Inferior parietal cortex (tissue), 1 donor: Measurements from ENCODE around the gene HOXC9.
"Not testable (repeated sequence)": the region's sequence is repeated elsewhere in the genome, so short reads cannot be mapped to it uniquely, and the experiment has no call there.

ENCODE experiments used
- DNase-seq: peaks from one replicate; pipeline ENCODE4 v3.0.0-alpha.2; 2016; ENCODE audit errors: extremely low spot score

HOXC9 gene

GRCh38 chr12:54040148-54040494, 40.2 kb downstream of the HOXC9 start:
- no peak for DNase-seq

- DNase-seq, result no peak
Measured at GRCh38 chr12:54040648-54041047, 40.7 kb downstream of the HOXC9 start.

- no peak for DNase-seq
Measured at GRCh38 chr12:54041097-54041690, 41.2 kb downstream of the HOXC9 start.

DNA sequence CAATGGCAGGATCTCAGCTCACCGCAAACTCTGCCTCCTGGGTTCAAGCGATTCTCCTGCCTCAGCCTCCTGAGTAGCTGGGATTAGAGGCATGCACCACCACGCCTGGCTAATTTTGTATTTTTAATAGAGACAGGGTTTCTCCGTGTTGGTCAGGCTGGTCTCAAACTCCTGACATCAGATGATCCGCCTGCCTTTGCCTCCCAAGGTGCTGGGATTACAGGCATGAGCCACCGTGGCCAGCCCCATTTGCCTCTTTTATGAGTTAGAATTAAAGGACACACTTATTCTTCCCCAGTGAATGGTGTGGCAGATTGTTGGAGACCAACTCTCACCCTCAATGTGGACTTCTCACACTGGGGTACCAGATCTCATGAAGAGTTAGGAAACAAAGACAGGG, 42.1 kb downstream of the HOXC9 start:
- DNase-seq, result not testable (repeated sequence)

GRCh38 chr12:54042970-54043853, 43.3 kb downstream of the HOXC9 start:
- no peak for DNase-seq

GRCh38 chr12:54044425-54045103, 44.6 kb downstream of the HOXC9 start:
- no peak for DNase-seq

- DNase-seq, result no peak
Measured at GRCh38 chr12:54045401-54045800, 45.4 kb downstream of the HOXC9 start.

DNA sequence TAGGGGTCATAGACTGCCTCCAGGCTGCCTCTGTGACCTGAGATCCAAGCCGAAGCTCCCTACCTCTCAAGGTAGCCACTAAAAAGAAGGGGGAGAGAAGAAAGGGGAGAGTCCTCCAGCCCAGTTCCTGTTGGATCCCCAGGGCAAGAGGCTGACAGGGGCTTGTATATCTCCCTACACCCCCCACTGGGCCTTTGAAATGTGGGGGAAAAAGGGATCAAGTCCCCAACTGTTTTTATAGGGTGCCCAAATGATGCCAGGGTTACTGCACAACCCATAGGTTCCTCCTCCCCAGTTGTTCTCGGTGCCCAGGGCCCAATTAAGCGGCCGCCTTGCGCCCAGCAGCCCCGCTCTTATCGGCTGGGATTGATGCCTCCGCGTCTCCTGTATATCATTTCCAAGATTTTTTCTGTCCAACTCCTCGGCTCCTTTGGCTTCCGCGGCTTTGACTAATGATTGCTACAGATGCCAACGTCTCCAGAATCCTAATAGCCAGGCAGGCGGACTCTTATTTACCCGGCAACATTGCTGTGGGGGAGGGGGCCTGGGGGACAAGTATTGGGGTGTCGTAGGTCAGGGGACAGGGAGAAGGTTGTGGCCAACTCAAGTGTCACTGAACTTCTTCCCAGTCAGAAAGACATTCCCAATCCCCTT, 46.0 kb downstream of the HOXC9 start:
- DNase-seq, result no peak

DNA sequence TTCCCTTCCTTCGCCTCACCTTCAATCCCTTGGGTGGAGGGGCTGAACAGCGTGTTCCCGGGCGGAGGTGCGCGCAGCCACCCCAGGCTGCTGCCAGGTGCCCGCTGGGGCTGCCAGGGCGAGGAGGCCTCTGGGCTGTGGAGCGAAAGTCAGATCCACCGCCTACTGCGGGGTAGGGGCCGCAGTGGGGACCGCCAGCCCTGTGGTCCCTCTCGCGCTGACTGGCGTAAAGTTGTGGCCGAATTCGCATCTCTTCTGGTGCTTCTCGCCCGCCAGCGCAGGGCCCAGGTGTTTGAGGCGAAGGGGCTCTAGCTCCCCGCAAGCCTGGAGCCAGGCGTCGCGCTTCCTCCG, 46.8 kb downstream of the HOXC9 start:
- no peak for DNase-seq

DNA sequence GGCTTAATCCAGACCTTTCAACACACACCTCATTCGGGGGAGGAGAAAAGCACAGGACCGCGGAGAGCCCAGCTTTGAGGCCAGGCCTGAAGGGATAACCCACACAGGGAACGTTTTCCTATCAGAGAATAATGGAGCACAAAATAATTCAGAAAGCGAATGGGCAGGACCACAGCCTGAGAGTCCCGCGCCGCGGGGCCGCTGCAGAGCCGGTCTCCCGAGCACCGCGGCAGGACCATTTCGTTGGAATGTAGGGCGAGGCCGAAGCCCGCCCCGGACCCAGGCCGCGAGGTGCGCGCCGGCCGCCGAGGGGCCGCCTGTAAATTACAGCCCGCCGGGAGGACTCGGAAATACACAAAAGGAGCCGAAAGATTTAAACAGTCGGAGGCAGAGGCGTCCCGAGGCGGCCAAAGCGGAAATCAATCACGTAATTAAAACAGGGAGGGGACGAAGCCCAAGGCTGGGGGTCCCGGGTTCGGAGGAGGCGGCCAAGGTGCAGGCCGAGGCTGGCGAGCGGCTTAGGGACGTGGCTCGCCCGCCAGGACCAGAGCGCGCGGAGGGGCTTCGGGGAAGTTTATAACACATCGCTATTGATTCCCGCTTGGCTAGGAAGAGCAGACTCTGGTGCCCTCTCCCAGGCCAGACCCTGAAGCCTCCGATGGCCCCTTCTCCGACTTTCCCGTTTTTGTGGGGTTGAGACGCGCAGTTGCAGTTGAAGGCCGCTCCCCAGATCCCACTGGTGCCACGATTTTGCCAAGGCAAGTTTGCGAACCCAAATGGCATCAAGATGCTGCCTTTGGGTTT, 47.4 kb downstream of the HOXC9 start:
- no peak for DNase-seq

GRCh38 chr12:54047964-54048303, 48.0 kb downstream of the HOXC9 start:
- DNase-seq, result no peak

GRCh38 chr12:54048406-54049093, 48.6 kb downstream of the HOXC9 start:
- DNase-seq, result no peak

DNA sequence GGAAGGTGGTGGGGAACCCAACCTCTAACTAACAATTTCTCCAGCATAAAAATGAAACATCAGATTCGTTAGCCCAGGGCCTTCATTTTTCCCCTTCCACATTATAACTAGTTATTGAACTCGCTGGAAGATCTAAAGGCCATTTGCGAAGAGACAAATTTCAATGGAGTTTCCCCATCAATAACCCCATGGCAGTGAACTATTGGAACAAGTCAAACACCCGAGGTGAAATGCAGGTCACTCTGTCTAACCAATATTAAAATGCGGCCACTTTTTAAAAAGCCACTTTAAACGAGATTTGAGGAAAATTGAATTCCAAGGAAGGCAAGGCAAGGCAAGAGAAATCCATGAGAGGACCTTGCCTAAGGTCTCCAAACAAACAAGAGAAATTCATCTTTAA, 49.1 kb downstream of the HOXC9 start:
- DNase-seq, result no peak

DNA sequence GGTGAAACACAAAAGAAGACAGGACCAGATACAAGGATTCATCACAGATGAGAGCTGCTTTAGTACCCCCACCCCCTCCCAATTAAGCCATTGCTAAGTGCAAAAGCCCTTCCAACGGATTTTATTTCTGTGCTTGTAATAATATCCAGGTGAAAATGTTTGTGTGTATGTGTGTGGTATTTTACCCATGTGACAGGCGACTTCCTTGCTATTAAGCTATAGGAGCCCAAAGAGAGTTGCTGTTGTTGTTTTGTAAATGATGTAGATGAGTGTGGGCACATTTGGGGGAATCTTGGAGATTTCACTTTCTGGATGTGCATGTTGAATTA, 50.5 kb downstream of the HOXC9 start:
- DNase-seq, result no peak

DNA sequence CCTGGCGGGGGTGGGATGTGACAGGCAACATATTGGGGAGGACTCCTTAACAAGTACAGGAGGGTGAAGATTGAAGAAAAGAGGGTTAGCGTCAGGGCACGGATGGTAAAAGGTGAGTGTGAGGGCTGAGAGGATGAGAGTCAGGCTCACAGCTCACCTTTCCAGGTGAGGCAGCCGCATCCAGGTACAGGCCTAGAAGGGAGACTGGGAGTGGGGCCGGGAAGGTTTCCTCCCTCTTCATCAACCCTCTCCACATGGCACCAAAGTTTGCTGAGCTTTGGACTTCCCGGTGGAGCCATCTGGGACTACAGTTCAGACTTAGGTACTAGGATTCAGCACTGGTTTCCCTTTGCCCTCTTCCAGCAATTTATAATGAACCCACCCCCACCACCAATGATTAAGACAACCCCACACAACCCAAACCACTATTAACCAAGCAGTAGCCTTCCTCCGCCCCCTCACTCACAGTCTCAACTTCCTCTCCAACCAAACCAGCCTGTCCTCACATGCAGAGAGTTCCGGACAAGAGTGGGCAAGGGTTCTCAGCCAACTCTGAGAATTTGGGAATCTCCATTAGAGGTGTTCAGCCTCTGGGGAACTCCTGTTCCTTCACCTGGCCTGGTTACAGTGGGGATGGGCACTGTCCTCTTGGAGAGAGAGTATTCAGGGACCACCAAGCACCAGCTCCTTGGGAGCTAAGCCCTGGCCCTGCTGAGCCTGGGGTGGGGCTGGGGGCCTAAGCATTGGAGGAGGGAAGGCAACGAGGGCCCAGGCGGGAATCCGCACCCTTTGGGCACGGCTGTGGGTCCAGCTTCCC, 51.3 kb downstream of the HOXC9 start:
- DNase-seq, result no peak

GRCh38 chr12:54051874-54052437, 52.0 kb downstream of the HOXC9 start:
- DNase-seq, result no peak

- DNase-seq, result no peak
Measured at GRCh38 chr12:54052438-54053002, 52.6 kb downstream of the HOXC9 start.
